H1 (cell line): ENCODE results near the gene GDAP1L1. TPM values are rescaled to one million over a fixed set of nuclear protein-coding genes. Genes with fewer than 3 reads are reported as not detected.
A peak's percentile ranks its signal among the peaks of the same experiment; 100 is the strongest.

Experiments used
- CHD7 ChIP-seq: fragments of 300-600 bp; sonication (generic); IDR thresholded peaks from 2 replicates; pipeline ENCODE4 v1.7.1; 2012; ENCODE audit warnings: low read length, moderate library complexity, mild to moderate bottlenecking, inconsistent platforms; ENCODE audit not compliant: insufficient replicate concordance
- HDAC2 ChIP-seq, 2 experiments: fragments of 300-600 bp in 1 of 2; sonication (generic) in 1 of 2; IDR thresholded peaks; 2 replicates each; pipeline ENCODE4 v1.6.1; 2011 to 2012; ENCODE audit warnings: low read depth in 2 of 2, low read length in 2 of 2, mild to moderate bottlenecking in 2 of 2, moderate library complexity in 2 of 2, borderline replicate concordance in 1 of 2, inconsistent platforms in 1 of 2
- NANOG ChIP-seq: IDR thresholded peaks from 2 replicates; pipeline ENCODE4 v1.6.1; 2011; ENCODE audit warnings: low read length, low read depth, mild to moderate bottlenecking, inconsistent platforms; ENCODE audit not compliant: insufficient read depth, poor library complexity, severe bottlenecking
- POLR2AphosphoS5 ChIP-seq: IDR thresholded peaks from 2 replicates; pipeline ENCODE4 v1.6.1; 2011; ENCODE audit warnings: low read depth, low read length
- RXRA ChIP-seq: IDR thresholded peaks from 2 replicates; pipeline ENCODE4 v1.6.1; 2011; ENCODE audit warnings: low read depth, mild to moderate bottlenecking, low read length, moderate library complexity; ENCODE audit not compliant: insufficient read depth
- SRF ChIP-seq: IDR thresholded peaks from 2 replicates; pipeline ENCODE4 v1.6.1; 2011; ENCODE audit warnings: mild to moderate bottlenecking, low read depth, low read length, moderate library complexity
- SUZ12 ChIP-seq: fragments of 200-600 bp; sonication (generic); IDR thresholded peaks from 2 replicates; pipeline ENCODE4 v1.6.1; 2012; ENCODE audit warnings: mild to moderate bottlenecking, inconsistent platforms, low read length, moderate library complexity, mixed read lengths
- YY1 ChIP-seq: IDR thresholded peaks from 2 replicates; pipeline ENCODE4 v1.6.1; 2011; ENCODE audit warnings: low read depth, mild to moderate bottlenecking, low read length
- polyA plus RNA-seq, 7 experiments: library from polyadenylated mRNA; depleted of rRNA in 3 of 7; stranded (reverse) in 5 of 7; unstranded in 2 of 7; fragments of >200 nt in 5 of 7; fragments of 200-250 nt in 2 of 7; gene quantifications; 1 replicate in 5 of 7; 2 replicates in 1 of 7; 4 replicates in 1 of 7; pipeline versions ENCODE4 v1.2.1 to v1.2.3, GENCODE V29; 2011 to 2013; ENCODE audit warnings: missing spikeins in 2 of 7, mixed read lengths in 2 of 7
- total RNA-seq: library from RNA; stranded (reverse); fragmentation: NEBNext Ultra II Directional; extraction: Animal tissue kit (Norgen Biotek cat#: 25700); gene quantifications from 2 replicates; pipeline ENCODE4 v1.2.1, GENCODE V29; 2021
- TF ChIP-seq, protein P1 (sequence below): IDR thresholded peaks from 2 replicates; pipeline ENCODE4 v1.6.1; 2011; ENCODE audit warnings: low read depth, mild to moderate bottlenecking, low read length; ENCODE audit not compliant: insufficient read depth

GDAP1L1 gene
- total and polyA plus RNA-seq, 2 of the 8 experiments (the other 6 are each of a cell fraction or from before 2014, with no cell fraction given) = 8.5 to 63.1 TPM

- TF ChIP-seq CHD7 (no peak), POLR2AphosphoS5 (peak; percentile 81), YY1 (no peak), SUZ12 (no peak), SRF (no peak), HDAC2 (IDR thresholded peaks at IDR 0.05; ENCODE audit: borderline replicate concordance in 1 of 2, low read depth in 2 of 2, low read length in 2 of 2) (0 out of 4 replicates have a peak, but pooled peaks have one; percentile 30 to 70), NANOG (no peak), RXRA (no peak)
- TF ChIP-seq, protein P1, sequence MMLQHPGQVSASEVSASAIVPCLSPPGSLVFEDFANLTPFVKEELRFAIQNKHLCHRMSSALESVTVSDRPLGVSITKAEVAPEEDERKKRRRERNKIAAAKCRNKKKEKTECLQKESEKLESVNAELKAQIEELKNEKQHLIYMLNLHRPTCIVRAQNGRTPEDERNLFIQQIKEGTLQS = peak; percentile 54; the same call in 1 of the 2 replicates
Measured at GRCh38 chr20:44210406-44211176, 36.5 kb upstream of the GDAP1L1 start, which contains the start of gene OSER1 (continued).
